ENCODE measurements around the gene TRPV6. TPM values are rescaled to one million over a fixed set of nuclear protein-coding genes. Genes with fewer than 3 reads are reported as not detected.

TRPV6 gene
- total RNA-seq, 4 donors from 2014 or later = 0.14 to 2.9 TPM; not detected in 2

DNA sequence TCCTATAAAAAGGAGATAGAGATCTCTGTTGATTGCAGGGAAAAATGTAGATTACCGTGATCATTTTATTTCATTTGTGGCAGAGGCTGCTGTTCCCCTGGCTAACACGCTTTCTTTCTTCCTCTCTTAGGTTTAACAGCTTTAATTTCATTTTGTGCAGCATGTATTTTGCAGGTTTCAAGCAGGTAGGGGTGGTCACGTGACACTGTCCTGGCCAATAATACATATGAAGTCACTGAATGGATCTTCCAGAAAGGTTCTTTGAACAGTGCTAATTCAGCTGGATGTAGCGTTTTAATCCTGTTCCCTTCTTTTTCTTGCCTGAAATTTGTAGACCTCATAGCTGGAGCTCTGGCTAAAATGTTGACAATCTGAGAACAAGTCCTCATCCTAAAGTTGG is 34.3 kb downstream of the TRPV6 start:
- no peak overlapping the region for H3K4me3 ChIP-seq
- TF ChIP-seq, protein P1, sequence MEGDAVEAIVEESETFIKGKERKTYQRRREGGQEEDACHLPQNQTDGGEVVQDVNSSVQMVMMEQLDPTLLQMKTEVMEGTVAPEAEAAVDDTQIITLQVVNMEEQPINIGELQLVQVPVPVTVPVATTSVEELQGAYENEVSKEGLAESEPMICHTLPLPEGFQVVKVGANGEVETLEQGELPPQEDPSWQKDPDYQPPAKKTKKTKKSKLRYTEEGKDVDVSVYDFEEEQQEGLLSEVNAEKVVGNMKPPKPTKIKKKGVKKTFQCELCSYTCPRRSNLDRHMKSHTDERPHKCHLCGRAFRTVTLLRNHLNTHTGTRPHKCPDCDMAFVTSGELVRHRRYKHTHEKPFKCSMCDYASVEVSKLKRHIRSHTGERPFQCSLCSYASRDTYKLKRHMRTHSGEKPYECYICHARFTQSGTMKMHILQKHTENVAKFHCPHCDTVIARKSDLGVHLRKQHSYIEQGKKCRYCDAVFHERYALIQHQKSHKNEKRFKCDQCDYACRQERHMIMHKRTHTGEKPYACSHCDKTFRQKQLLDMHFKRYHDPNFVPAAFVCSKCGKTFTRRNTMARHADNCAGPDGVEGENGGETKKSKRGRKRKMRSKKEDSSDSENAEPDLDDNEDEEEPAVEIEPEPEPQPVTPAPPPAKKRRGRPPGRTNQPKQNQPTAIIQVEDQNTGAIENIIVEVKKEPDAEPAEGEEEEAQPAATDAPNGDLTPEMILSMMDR (IDR thresholded peaks at IDR 0.05) = no peak
- TF ChIP-seq POLR2AphosphoS5 (IDR thresholded peaks at IDR 0.05) (no peak), POLR2A (IDR thresholded peaks at IDR 0.05) (no peak), EP300 (IDR thresholded peaks at IDR 0.05; ENCODE audit: low read depth) (no peak)
- no peaks in the 10 kb centered on the region for H3K36me3 ChIP-seq
- WGBS, 2 donors (ENCODE audit: low coverage in 1 of 2) = 78 to 94% methylated on average over 3 to 4 of the region's 4 CpGs
- H3K27me3 ChIP-seq = peaks cover 3% of the 10 kb centered on the region
- in situ Hi-C loops (cut with MboI; ENCODE audit: low pct_ligation_motif_present in 1 of 4, low pct_unique_long_range_greater_than_20kb in 1 of 4, low sequenced_read_pairs in 3 of 4) (loop anchor here in 3 of 4 donors (10.0 to 25.0 kb wide), 2 partner anchors 154 to 361 kb away; partner anchors contain the start of gene TAS2R40 (in 3 of the 3)), intact Hi-C loops (cut with DNase I; ENCODE audit: low total_unique reads) (loop anchor here (5.0 kb wide), 1 partner anchor 151 kb away; no protein-coding TSS in a partner anchor)
- H3K9me3 ChIP-seq = no peaks in the 10 kb centered on the region
- no peak for DNase-seq
- H3K4me1 ChIP-seq = peaks cover 0 to 10% (median 4%) of the 10 kb centered on the region in 4 donors
- no peak overlapping the region for H3K27ac ChIP-seq

DNA sequence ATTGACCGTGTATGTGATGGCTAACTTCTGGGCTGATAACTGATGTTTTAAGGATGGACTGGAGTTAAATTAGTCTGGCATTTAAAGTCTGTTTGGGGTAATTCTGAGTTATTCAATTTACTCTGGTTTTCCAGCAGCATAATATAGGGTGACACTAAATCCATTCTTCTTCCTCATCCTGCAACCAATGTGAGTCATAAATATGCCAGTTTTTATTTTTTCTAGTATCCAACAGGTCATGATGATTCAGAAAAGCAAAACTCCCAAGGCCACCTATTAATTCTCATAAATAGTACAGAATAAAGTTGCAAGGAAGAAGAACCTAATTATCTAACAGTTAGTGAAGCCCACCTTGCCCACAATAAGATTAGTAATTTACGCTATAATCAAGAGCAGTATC is 38.2 kb downstream of the TRPV6 start:
- no peaks in the 10 kb centered on the region for H3K4me1 ChIP-seq
- WGBS, 2 donors (ENCODE audit: low coverage in 1 of 2) = 86 to 94% methylated on average over 2 of the region's 2 CpGs
- no peak overlapping the region for H3K27ac ChIP-seq
- in situ Hi-C loops (cut with MboI; ENCODE audit: low pct_ligation_motif_present in 1 of 4, low pct_unique_long_range_greater_than_20kb in 1 of 4, low sequenced_read_pairs in 3 of 4) (no loop called here), intact Hi-C loops (cut with DNase I; ENCODE audit: low total_unique reads) (no loop called here)
- H3K27me3 ChIP-seq = peaks cover 3% of the 10 kb centered on the region
- H3K9me3 ChIP-seq = no peaks in the 10 kb centered on the region
- TF ChIP-seq POLR2AphosphoS5 (IDR thresholded peaks at IDR 0.05) = no peak
- TF ChIP-seq POLR2A (IDR thresholded peaks at IDR 0.05) = no peak
- TF ChIP-seq, protein P1 (IDR thresholded peaks at IDR 0.05) = no peak
- no peak for TF ChIP-seq EP300 (IDR thresholded peaks at IDR 0.05; ENCODE audit: low read depth)
- no peak overlapping the region for H3K4me3 ChIP-seq
- DNase-seq = no peak
- no peaks in the 10 kb centered on the region for H3K36me3 ChIP-seq

DNA sequence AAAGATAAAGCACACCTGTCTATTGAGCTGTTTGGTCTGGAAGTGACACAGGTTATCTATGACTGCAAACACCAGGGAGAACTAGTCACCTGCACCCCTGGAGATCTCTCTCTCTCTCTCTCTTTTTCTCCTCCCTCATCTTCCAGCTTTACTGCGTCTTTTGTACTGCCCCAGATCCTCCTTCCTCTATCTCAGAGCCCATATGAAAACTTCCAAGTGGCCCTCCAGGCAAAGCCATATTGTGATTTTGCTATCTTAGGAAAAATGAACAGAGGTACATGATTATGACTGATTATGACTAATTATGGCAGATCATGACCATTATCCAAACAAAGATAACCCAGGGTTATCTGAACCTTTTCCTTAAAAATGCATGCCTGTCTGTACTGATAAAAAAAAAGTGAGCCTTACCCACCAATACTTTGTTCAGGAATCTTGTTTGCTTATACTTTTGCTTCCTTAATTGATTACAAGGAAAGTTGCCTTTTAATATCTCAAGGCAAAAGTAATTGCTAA is 43.2 kb downstream of the TRPV6 start:
- 67 to 92% methylated on average over 1 of the region's 1 CpG for WGBS, 2 donors (ENCODE audit: low coverage in 1 of 2)
- no peak for DNase-seq
- Histone ChIP-seq H3K27me3 (no peaks in the 10 kb centered on the region), H3K4me1 (no peaks in the 10 kb centered on the region), H3K27ac (no peak overlapping the region), H3K36me3 (no peaks in the 10 kb centered on the region), H3K4me3 (no peak overlapping the region), H3K9me3 (no peaks in the 10 kb centered on the region)
- TF ChIP-seq, protein P1 (IDR thresholded peaks at IDR 0.05) = no peak
- TF ChIP-seq POLR2AphosphoS5 (IDR thresholded peaks at IDR 0.05) = no peak
- no peak for TF ChIP-seq EP300 (IDR thresholded peaks at IDR 0.05; ENCODE audit: low read depth)
- no peak for TF ChIP-seq POLR2A (IDR thresholded peaks at IDR 0.05)
- intact Hi-C loops (cut with DNase I; ENCODE audit: low total_unique reads) (no loop called here), in situ Hi-C loops (cut with MboI; ENCODE audit: low pct_ligation_motif_present in 1 of 4, low pct_unique_long_range_greater_than_20kb in 1 of 4, low sequenced_read_pairs in 3 of 4) (no loop called here)

DNA sequence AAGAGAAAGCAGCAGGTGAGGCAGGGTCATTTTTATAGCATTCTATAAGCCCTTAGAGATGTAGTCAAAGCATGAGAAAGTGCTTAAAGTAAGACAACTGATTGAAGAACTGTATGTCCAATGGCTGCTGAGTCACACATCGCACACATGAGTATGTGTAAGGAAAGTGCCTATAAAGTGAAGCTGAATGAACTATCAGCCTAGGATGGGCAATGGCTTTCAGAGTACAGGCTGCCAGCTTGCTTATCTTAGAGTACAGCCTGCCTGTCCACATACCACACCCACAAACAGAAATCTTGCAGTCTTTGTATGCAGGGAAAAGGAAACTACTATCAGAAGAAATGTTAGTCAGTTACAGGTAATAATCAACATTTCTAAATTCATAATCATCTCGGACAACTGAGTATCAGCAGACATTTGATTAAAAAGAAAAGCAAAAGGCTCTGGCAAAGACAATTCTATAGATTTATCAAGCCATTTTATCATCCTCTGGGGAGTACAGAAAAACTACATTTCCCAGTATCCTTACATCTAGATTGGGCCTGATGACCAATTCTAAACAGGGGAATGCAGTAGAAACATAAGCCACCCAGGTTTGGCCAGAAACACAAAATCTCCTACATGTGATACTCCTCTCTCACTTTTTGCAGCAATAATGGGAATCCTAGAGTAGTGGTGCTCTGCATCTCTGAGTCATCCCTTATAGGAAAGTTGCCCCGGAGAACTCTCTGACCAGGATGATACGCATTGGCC is 46.9 kb downstream of the TRPV6 start:
- Histone ChIP-seq H3K27ac (no peak overlapping the region), H3K36me3 (no peaks in the 10 kb centered on the region), H3K9me3 (no peaks in the 10 kb centered on the region), H3K27me3 (no peaks in the 10 kb centered on the region), H3K4me3 (no peak overlapping the region), H3K4me1 (no peaks in the 10 kb centered on the region)
- 49 to 54% methylated on average over 4 of the region's 4 CpGs for WGBS, 2 donors (ENCODE audit: low coverage in 1 of 2)
- in situ Hi-C loops (cut with MboI; ENCODE audit: low pct_ligation_motif_present in 1 of 4, low pct_unique_long_range_greater_than_20kb in 1 of 4, low sequenced_read_pairs in 3 of 4) (no loop called here), intact Hi-C loops (cut with DNase I; ENCODE audit: low total_unique reads) (no loop called here)
- no peak for DNase-seq
- TF ChIP-seq, protein P1 (IDR thresholded peaks at IDR 0.05) = no peak
- no peak for TF ChIP-seq POLR2AphosphoS5 (IDR thresholded peaks at IDR 0.05)
- TF ChIP-seq POLR2A (IDR thresholded peaks at IDR 0.05) = no peak
